H9 (cell line): Measurements from ENCODE around the gene ITPR1. TPM values are rescaled to one million over a fixed set of nuclear protein-coding genes. Genes with fewer than 3 reads are reported as not detected.

Experiments used
- DNase-seq: peaks from one replicate; pipeline ENCODE4 v3.0.0-alpha.2; 2017
- H2AFZ ChIP-seq: one replicate; pipeline ENCODE4 v1.6.1; 2013; ENCODE audit warnings: mild to moderate bottlenecking, low read length, control low read depth, moderate library complexity
- H2AK5ac ChIP-seq: 2 replicates; pipeline ENCODE4 v1.6.1; 2013; ENCODE audit warnings: low read length, control low read depth, mixed read lengths; ENCODE audit not compliant: insufficient read length
- H2BK120ac ChIP-seq: one replicate; pipeline ENCODE4 v1.6.1; 2013; ENCODE audit warnings: low read depth, mild to moderate bottlenecking, low read length, control low read depth, inconsistent platforms; ENCODE audit not compliant: poor library complexity, severe bottlenecking
- H2BK12ac ChIP-seq: 2 replicates; pipeline ENCODE4 v1.6.1; 2013; ENCODE audit warnings: low read length, control low read depth, mixed read lengths, low read depth; ENCODE audit not compliant: insufficient read length
- H2BK15ac ChIP-seq: 2 replicates; pipeline ENCODE4 v1.6.1; 2013; ENCODE audit warnings: low read depth, low read length, control low read depth
- H2BK20ac ChIP-seq: one replicate; pipeline ENCODE4 v1.6.1; 2013; ENCODE audit warnings: low read depth, mild to moderate bottlenecking, low read length, control low read depth, inconsistent platforms; ENCODE audit not compliant: poor library complexity, severe bottlenecking
- H2BK5ac ChIP-seq: 2 replicates; pipeline ENCODE4 v1.6.1; 2013; ENCODE audit warnings: low read length, control low read depth, mixed read lengths; ENCODE audit not compliant: insufficient read length
- H3K14ac ChIP-seq: 2 replicates; pipeline ENCODE4 v1.6.1; 2013; ENCODE audit warnings: low read length, control low read depth; ENCODE audit not compliant: insufficient read depth
- H3K18ac ChIP-seq: 2 replicates; pipeline ENCODE4 v1.6.1; 2013; ENCODE audit warnings: low read depth, mild to moderate bottlenecking, mixed read lengths, low read length, control low read depth; ENCODE audit not compliant: insufficient read length
- H3K23ac ChIP-seq: 2 replicates; pipeline ENCODE4 v1.6.1; 2013; ENCODE audit warnings: low read length, control low read depth, mixed read lengths, low read depth; ENCODE audit not compliant: insufficient read length
- H3K23me2 ChIP-seq: 2 replicates; pipeline ENCODE4 v1.6.1; 2013; ENCODE audit warnings: low read depth, mild to moderate bottlenecking, mixed read lengths, low read length, control low read depth; ENCODE audit not compliant: insufficient read length, poor library complexity, severe bottlenecking
- H3K27ac ChIP-seq: 2 replicates; pipeline ENCODE4 v1.5.1; 2013; ENCODE audit warnings: low read length, control low read depth, mixed read lengths, low read depth; ENCODE audit not compliant: insufficient read length
- H3K27me3 ChIP-seq: 2 replicates; pipeline ENCODE4 v1.6.1; 2013; ENCODE audit warnings: low read length, control low read depth, inconsistent platforms; ENCODE audit not compliant: insufficient read depth
- H3K4ac ChIP-seq: 2 replicates; pipeline ENCODE4 v1.6.1; 2013; ENCODE audit warnings: low read depth, mild to moderate bottlenecking, control low read depth, inconsistent platforms, low read length, moderate library complexity
- H3K4me1 ChIP-seq: 2 replicates; pipeline ENCODE4 v1.6.1; 2013; ENCODE audit warnings: low read length, control low read depth, inconsistent platforms; ENCODE audit not compliant: insufficient read depth
- H3K4me2 ChIP-seq: 2 replicates; pipeline ENCODE4 v1.6.1; 2013; ENCODE audit warnings: low read length, control low read depth, mixed read lengths; ENCODE audit not compliant: insufficient read length, insufficient read depth
- H3K56ac ChIP-seq: 2 replicates; pipeline ENCODE4 v1.6.1; 2013; ENCODE audit warnings: low read depth, mild to moderate bottlenecking, mixed read lengths, low read length, control low read depth; ENCODE audit not compliant: insufficient read length
- H3K79me1 ChIP-seq: 2 replicates; pipeline ENCODE4 v1.6.1; 2013; ENCODE audit warnings: low read depth, mild to moderate bottlenecking, moderate library complexity, low read length, control low read depth, inconsistent platforms; ENCODE audit not compliant: insufficient read depth, poor library complexity, severe bottlenecking
- H3K79me2 ChIP-seq: 2 replicates; pipeline ENCODE4 v1.6.1; 2013; ENCODE audit warnings: low read length, control low read depth, inconsistent platforms; ENCODE audit not compliant: insufficient read depth
- H3K9ac ChIP-seq: 2 replicates; pipeline ENCODE4 v1.6.1; 2013; ENCODE audit warnings: low read length, control low read depth, mixed read lengths; ENCODE audit not compliant: insufficient read length; ENCODE audit errors: extremely low read depth
- H3K9me3 ChIP-seq: one replicate; pipeline ENCODE4 v1.6.1; 2013; ENCODE audit warnings: low read depth, low read length, inconsistent platforms; ENCODE audit not compliant: control insufficient read depth
- H3T11ph ChIP-seq: one replicate; pipeline ENCODE4 v1.6.1; 2013; ENCODE audit warnings: mild to moderate bottlenecking, low read length, control low read depth, inconsistent platforms
- H4K20me1 ChIP-seq: one replicate; pipeline ENCODE4 v1.6.1; 2013; ENCODE audit not compliant: control insufficient read depth, insufficient read length, insufficient read depth
- H4K5ac ChIP-seq: 2 replicates; pipeline ENCODE4 v1.6.1; 2013; ENCODE audit warnings: low read depth, mild to moderate bottlenecking, mixed read lengths, low read length, control low read depth; ENCODE audit not compliant: insufficient read length
- H4K8ac ChIP-seq: replicated peaks from 2 replicates; pipeline ENCODE4 v1.6.1; 2013; ENCODE audit warnings: low read length, control low read depth, mixed read lengths, low read depth; ENCODE audit not compliant: insufficient read length
- H4K91ac ChIP-seq: 2 replicates; pipeline ENCODE4 v1.6.1; 2013; ENCODE audit warnings: low read depth, mild to moderate bottlenecking, moderate library complexity, mixed read lengths, low read length, control low read depth; ENCODE audit not compliant: insufficient read length
- H3K27ac Mint-ChIP-seq, 3 experiments: 2 replicates in 2 of 3; 3 replicates in 1 of 3; pipeline ENCODE4 v1.8.0; 2020 to 2021; ENCODE audit warnings: mixed read lengths in 3 of 3, mild to moderate bottlenecking in 1 of 3, moderate library complexity in 1 of 3
- H3K27me3 Mint-ChIP-seq: 2 replicates; pipeline ENCODE4 v1.8.0; 2021; ENCODE audit warnings: low read depth, mild to moderate bottlenecking, moderate library complexity, mixed read lengths
- H3K36me3 Mint-ChIP-seq, 3 experiments: 2 replicates in 2 of 3; 3 replicates in 1 of 3; pipeline ENCODE4 v1.8.0; 2020 to 2021; ENCODE audit warnings: low read depth in 3 of 3, mixed read lengths in 3 of 3; ENCODE audit not compliant: insufficient read depth in 1 of 3
- H3K4me1 Mint-ChIP-seq, 2 experiments: 2 replicates each; pipeline ENCODE4 v1.8.0; 2020; ENCODE audit warnings: mixed read lengths in 2 of 2
- H3K4me3 Mint-ChIP-seq, 2 experiments: 2 replicates in 1 of 2; 3 replicates in 1 of 2; pipeline ENCODE4 v1.8.0; 2020 to 2021; ENCODE audit warnings: mild to moderate bottlenecking in 2 of 2, mixed read lengths in 2 of 2, moderate library complexity in 1 of 2
- H3K9me3 Mint-ChIP-seq, 2 experiments: 2 replicates in 1 of 2; 3 replicates in 1 of 2; pipeline ENCODE4 v1.8.0; 2020; ENCODE audit warnings: mild to moderate bottlenecking in 2 of 2, mixed read lengths in 2 of 2, moderate library complexity in 1 of 2
- CTCF ChIP-seq: fragments of 200-600 bp; sonication (generic); conservative IDR thresholded peaks from 3 replicates; pipeline ENCODE4 v1.8.0; 2021; ENCODE audit warnings: antibody characterized with exemption, mild to moderate bottlenecking
- WGBS: extraction: QIAGEN DNeasy Blood & Tissue Kit; methylation state at CpG from one replicate; pipeline ENCODE4 v1.1.7; 2013; ENCODE audit warnings: missing lambda C conversion rate, low lambda C conversion rate, mixed read lengths; ENCODE audit not compliant: insufficient read length; ENCODE audit errors: extremely low coverage; 5-methylcytosine and 5-hydroxymethylcytosine counted together
- total RNA-seq: library from RNA; stranded (reverse); gene quantifications from 2 replicates; pipeline ENCODE4 v1.2.1, GENCODE V29; 2021

ITPR1 gene
- total RNA-seq, 1 experiment from 2014 or later: 4.2 TPM

- Histone ChIP-seq H3K23ac (no peak overlapping the region), H3K79me1 (no peaks in the 10 kb centered on the region), H2BK20ac (no peak overlapping the region), H3K4me1 (no peaks in the 10 kb centered on the region), H4K91ac (no peak overlapping the region), H4K20me1 (no peaks in the 10 kb centered on the region), H3K79me2 (no peaks in the 10 kb centered on the region), H3K56ac (no peak overlapping the region), H3K9ac (no peak overlapping the region), H3K9me3 (no peaks in the 10 kb centered on the region), H3K27me3 (no peaks in the 10 kb centered on the region), H3K14ac (no peak overlapping the region), H4K5ac (no peak overlapping the region), H2AK5ac (no peak overlapping the region), H2BK120ac (no peak overlapping the region), H2AFZ (no peak overlapping the region), H2BK5ac (no peak overlapping the region), H3K23me2 (no peaks in the 10 kb centered on the region), H2BK12ac (no peak overlapping the region), H3T11ph (no peak overlapping the region), H3K27ac (no peak overlapping the region), H4K8ac (no peak overlapping the region), H3K18ac (no peak overlapping the region), H3K4ac (no peak overlapping the region), H3K4me2 (no peak overlapping the region), H2BK15ac (no peak overlapping the region)
- TF ChIP-seq CTCF: no peak
- WGBS: no CpG with 5 or more reads among the region's 2 CpGs
- Mint-ChIP-seq H3K4me3 (no peak overlapping the region), H3K27me3 (no peaks in the 10 kb centered on the region), H3K4me1 (0 out of 4 replicates have a peak, but pooled peaks cover 3% of the 10 kb centered on the region in 2 experiments), H3K27ac (no peak overlapping the region), H3K9me3 (peaks cover 0 to 3% of the 10 kb centered on the region in 2 experiments; a peak in 2 of 5 replicates), H3K36me3 (no peaks in the 10 kb centered on the region; a peak in 2 of 7 replicates)
- no peak for DNase-seq
Observed at GRCh38 chr3:4561661-4562060, 68.5 kb downstream of the ITPR1 start.
